Loucy (cell line): ENCODE results near the gene NME8.

Experiments
- H2AFZ ChIP-seq: fragments of 200-600 bp; sonication (generic); 2 replicates; pipeline ENCODE4 v1.6.0; 2016; ENCODE audit warnings: antibody characterized with exemption, mild to moderate bottlenecking, low read length, moderate library complexity
- H3F3A ChIP-seq: fragments of 200-600 bp; 2 replicates; pipeline ENCODE4 v1.6.0; 2016; ENCODE audit warnings: antibody characterized with exemption, low read depth, mild to moderate bottlenecking
- H3K27me3 ChIP-seq: fragments of 200-600 bp; sonication (generic); 2 replicates; pipeline ENCODE4 v1.6.1; 2014; ENCODE audit warnings: low read length, mild to moderate bottlenecking; ENCODE audit not compliant: insufficient read depth, poor library complexity, severe bottlenecking
- H3K36me3 ChIP-seq: fragments of 200-600 bp; sonication (generic); 2 replicates; pipeline ENCODE4 v1.6.1; 2016; ENCODE audit warnings: low read length; ENCODE audit not compliant: insufficient read depth
- H3K4me1 ChIP-seq: fragments of 200-600 bp; sonication (generic); 2 replicates; pipeline ENCODE4 v1.5.1; 2014; ENCODE audit warnings: low read length, mild to moderate bottlenecking; ENCODE audit not compliant: insufficient read depth, poor library complexity, severe bottlenecking
- H3K4me2 ChIP-seq: fragments of 200-600 bp; sonication (generic); 2 replicates; pipeline ENCODE4 v1.6.0; 2014; ENCODE audit warnings: antibody characterized with exemption, low read length, low read depth, mild to moderate bottlenecking; ENCODE audit not compliant: poor library complexity, severe bottlenecking
- H3K4me3 ChIP-seq: fragments of 200-600 bp; sonication (generic); 2 replicates; pipeline ENCODE4 v1.5.1; 2014; ENCODE audit warnings: low read length, mild to moderate bottlenecking, mixed read lengths; ENCODE audit not compliant: poor library complexity, severe bottlenecking
- H3K79me2 ChIP-seq: fragments of 200-600 bp; sonication (generic); 2 replicates; pipeline ENCODE4 v1.6.1; 2014; ENCODE audit warnings: low read length; ENCODE audit not compliant: insufficient read depth
- H3K9ac ChIP-seq: fragments of 200-600 bp; sonication (generic); 2 replicates; pipeline ENCODE4 v1.6.0; 2014; ENCODE audit warnings: mild to moderate bottlenecking, low read depth, low read length, moderate library complexity; ENCODE audit not compliant: poor library complexity, severe bottlenecking
- H3K9me2 ChIP-seq: fragments of 200-600 bp; sonication (generic); replicated peaks from 2 replicates; pipeline ENCODE4 v1.6.1; 2016; ENCODE audit warnings: low read depth, low read length, mixed read lengths
- H3K9me3 ChIP-seq: fragments of 200-600 bp; sonication (generic); 2 replicates; pipeline ENCODE4 v1.6.1; 2014; ENCODE audit warnings: mild to moderate bottlenecking, antibody characterized with exemption, low read length, low read depth; ENCODE audit not compliant: insufficient read depth
- H4K20me1 ChIP-seq: fragments of 200-600 bp; sonication (generic); 2 replicates; pipeline ENCODE4 v1.6.0; 2014; ENCODE audit warnings: antibody characterized with exemption, low read length, mild to moderate bottlenecking; ENCODE audit not compliant: insufficient read depth, poor library complexity, severe bottlenecking
- CTCF ChIP-seq: fragments of 200-600 bp; sonication (generic); conservative IDR thresholded peaks from 2 replicates; pipeline ENCODE4 v1.5.1; 2014; ENCODE audit warnings: mild to moderate bottlenecking, antibody characterized with exemption, low read length
- EZH2phosphoT487 ChIP-seq: fragments of 200-600 bp; IDR thresholded peaks from 2 replicates; pipeline ENCODE4 v1.6.1; 2018; ENCODE audit warnings: antibody characterized with exemption, mild to moderate bottlenecking, moderate library complexity, borderline replicate concordance

NME8 gene

GRCh38 chr7:37901890-37902524, 53.6 kb downstream of the NME8 start:
- Histone ChIP-seq H3K36me3 (no peaks in the 10 kb centered on the region), H4K20me1 (no peaks in the 10 kb centered on the region), H3K27me3 (no peaks in the 10 kb centered on the region), H3K9ac (no peak overlapping the region), H3K9me3 (no peaks in the 10 kb centered on the region), H3K4me1 (no peaks in the 10 kb centered on the region), H3K79me2 (no peaks in the 10 kb centered on the region), H3F3A (no peaks in the 10 kb centered on the region), H3K4me2 (no peak overlapping the region), H2AFZ (0 out of 2 replicates have a peak overlapping the region, but pooled peaks have one; percentile 29), H3K9me2 (no peaks in the 10 kb centered on the region), H3K4me3 (no peak overlapping the region)
- TF ChIP-seq CTCF (no peak), EZH2phosphoT487 (no peak)

- Histone ChIP-seq H3K4me3 (no peak overlapping the region), H3K36me3 (no peaks in the 10 kb centered on the region), H3F3A (no peaks in the 10 kb centered on the region), H3K4me1 (peaks cover 8% of the 10 kb centered on the region), H3K27me3 (no peaks in the 10 kb centered on the region), H3K9me3 (no peaks in the 10 kb centered on the region), H3K4me2 (no peak overlapping the region), H3K79me2 (no peaks in the 10 kb centered on the region), H3K9ac (no peak overlapping the region), H3K9me2 (no peaks in the 10 kb centered on the region), H2AFZ (no peak overlapping the region), H4K20me1 (no peaks in the 10 kb centered on the region)
- TF ChIP-seq CTCF (no peak), EZH2phosphoT487 (no peak)
Observed at GRCh38 chr7:37908221-37908788, 59.9 kb downstream of the NME8 start.

DNA sequence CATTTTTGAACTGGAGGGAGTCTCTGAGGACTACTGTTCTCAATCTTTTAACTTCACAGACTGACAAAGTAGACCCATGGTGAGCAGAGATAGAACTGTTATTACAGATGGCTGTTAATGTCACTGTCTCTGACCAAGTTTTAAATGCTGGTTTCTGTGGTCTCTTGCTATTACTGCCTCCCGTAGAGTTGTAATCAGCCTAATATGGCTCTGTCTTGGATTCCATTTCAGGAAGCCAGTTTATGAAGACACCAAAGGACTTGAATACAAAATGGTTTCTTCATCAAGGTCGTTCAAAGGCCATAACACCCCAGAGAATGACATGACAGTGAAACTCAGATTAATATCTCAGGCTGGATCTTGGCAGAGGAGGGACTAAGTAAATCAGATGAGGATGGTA, 64.4 kb downstream of the NME8 start:
- Histone ChIP-seq H2AFZ (peak overlapping the region; percentile 86), H3K4me1 (peaks cover 12% of the 10 kb centered on the region), H3K9ac (no peak overlapping the region), H3K9me3 (no peaks in the 10 kb centered on the region), H3K4me2 (no peak overlapping the region), H3K27me3 (no peaks in the 10 kb centered on the region), H3F3A (no peaks in the 10 kb centered on the region), H3K36me3 (no peaks in the 10 kb centered on the region), H3K4me3 (no peak overlapping the region), H3K9me2 (no peaks in the 10 kb centered on the region), H3K79me2 (no peaks in the 10 kb centered on the region), H4K20me1 (no peaks in the 10 kb centered on the region)
- TF ChIP-seq CTCF: no peak
- no peak for TF ChIP-seq EZH2phosphoT487
